Nephron progenitor cell (in vitro differentiated cells): ENCODE data around the gene FCN2.
A peak's percentile ranks its signal among the peaks of the same experiment; 100 is the strongest.

Experiments
- DNase-seq: peaks from one replicate; pipeline ENCODE4 v3.0.0; 2021
- H3K27ac Mint-ChIP-seq: 2 replicates; pipeline ENCODE4 v1.8.0; 2021; ENCODE audit warnings: mild to moderate bottlenecking, moderate library complexity, mixed read lengths
- H3K27me3 Mint-ChIP-seq: 2 replicates; pipeline ENCODE4 v1.8.0; 2021; ENCODE audit warnings: mild to moderate bottlenecking, low read depth, mixed read lengths; ENCODE audit not compliant: poor library complexity
- H3K36me3 Mint-ChIP-seq: 2 replicates; pipeline ENCODE4 v1.8.0; 2021; ENCODE audit warnings: low read depth, mixed read lengths
- H3K4me1 Mint-ChIP-seq: 2 replicates; pipeline ENCODE4 v1.8.0; 2021; ENCODE audit warnings: mixed read lengths
- H3K4me3 Mint-ChIP-seq: 2 replicates; pipeline ENCODE4 v1.8.0; 2021; ENCODE audit warnings: mild to moderate bottlenecking, moderate library complexity, mixed read lengths
- H3K9me3 Mint-ChIP-seq: 2 replicates; pipeline ENCODE4 v1.8.0; 2021; ENCODE audit warnings: mild to moderate bottlenecking, moderate library complexity, mixed read lengths
- CTCF ChIP-seq: fragments of 200-600 bp; sonication (generic); IDR thresholded peaks from 2 replicates; pipeline ENCODE4 v1.5.0; 2021; ENCODE audit warnings: antibody characterized with exemption

Gene FCN2

DNA sequence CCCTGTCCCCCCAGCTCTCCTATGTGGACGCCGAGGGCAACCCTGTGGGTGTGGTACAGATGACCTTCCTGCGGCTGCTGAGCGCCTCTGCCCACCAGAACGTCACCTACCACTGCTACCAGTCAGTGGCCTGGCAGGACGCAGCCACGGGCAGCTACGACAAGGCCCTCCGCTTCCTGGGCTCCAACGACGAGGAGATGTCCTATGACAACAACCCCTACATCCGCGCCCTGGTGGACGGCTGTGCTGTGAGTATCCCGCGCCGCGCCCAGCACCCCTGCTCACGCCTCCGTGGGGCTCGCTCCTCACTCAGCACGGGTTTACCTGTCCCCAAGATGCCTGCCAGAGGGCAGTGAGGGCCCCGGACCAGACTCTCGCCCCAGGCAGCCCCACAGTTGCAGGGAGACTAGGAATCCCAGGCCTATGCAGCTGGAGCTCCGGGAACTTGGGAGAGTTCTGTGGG, 45.6 kb upstream of the FCN2 start:
- DNase-seq, result no peak
- H3K9me3 Mint-ChIP-seq, result no peaks in the 10 kb centered on the region
- no peak overlapping the region for H3K27ac Mint-ChIP-seq
- TF ChIP-seq CTCF, result no peak
- H3K36me3 Mint-ChIP-seq, result peaks cover 5% of the 10 kb centered on the region
- H3K4me1 Mint-ChIP-seq, result peaks cover 4% of the 10 kb centered on the region
- no peaks in the 10 kb centered on the region for H3K27me3 Mint-ChIP-seq
- no peak overlapping the region for H3K4me3 Mint-ChIP-seq

GRCh38 chr9:134835448-134835847, 45.2 kb upstream of the FCN2 start:
- H3K4me3 Mint-ChIP-seq, result no peak overlapping the region
- TF ChIP-seq CTCF, result no peak
- H3K27ac Mint-ChIP-seq, result no peak overlapping the region
- H3K9me3 Mint-ChIP-seq, result no peaks in the 10 kb centered on the region
- peaks cover 4% of the 10 kb centered on the region for H3K4me1 Mint-ChIP-seq
- no peaks in the 10 kb centered on the region for H3K27me3 Mint-ChIP-seq
- no peak for DNase-seq
- peaks cover 5% of the 10 kb centered on the region for H3K36me3 Mint-ChIP-seq

DNA sequence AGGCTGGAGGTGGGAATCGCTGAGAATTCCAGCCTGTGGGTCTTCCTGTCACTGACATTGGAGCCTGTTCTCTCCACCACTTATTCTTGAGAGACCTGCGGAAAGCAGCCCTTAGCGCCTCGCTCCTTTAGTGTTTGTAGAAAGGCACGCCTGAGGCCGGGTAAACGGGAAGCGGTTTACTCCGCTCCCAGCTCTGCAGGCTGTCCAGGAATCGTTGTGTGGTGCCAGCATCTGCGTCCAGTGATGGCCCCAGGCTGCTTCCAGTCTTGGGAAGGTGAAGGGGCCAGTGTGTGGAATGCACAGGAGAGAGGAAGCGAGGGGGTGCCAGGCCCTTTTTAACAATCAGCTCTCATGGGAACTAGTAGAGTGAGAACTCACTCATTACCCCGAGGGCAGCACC, 44.6 kb upstream of the FCN2 start:
- no peak for DNase-seq
- H3K36me3 Mint-ChIP-seq, result peaks cover 5% of the 10 kb centered on the region
- no peaks in the 10 kb centered on the region for H3K27me3 Mint-ChIP-seq
- H3K4me3 Mint-ChIP-seq, result no peak overlapping the region
- no peaks in the 10 kb centered on the region for H3K9me3 Mint-ChIP-seq
- H3K27ac Mint-ChIP-seq, result no peak overlapping the region
- no peak for TF ChIP-seq CTCF
- H3K4me1 Mint-ChIP-seq, result peaks cover 4% of the 10 kb centered on the region

DNA sequence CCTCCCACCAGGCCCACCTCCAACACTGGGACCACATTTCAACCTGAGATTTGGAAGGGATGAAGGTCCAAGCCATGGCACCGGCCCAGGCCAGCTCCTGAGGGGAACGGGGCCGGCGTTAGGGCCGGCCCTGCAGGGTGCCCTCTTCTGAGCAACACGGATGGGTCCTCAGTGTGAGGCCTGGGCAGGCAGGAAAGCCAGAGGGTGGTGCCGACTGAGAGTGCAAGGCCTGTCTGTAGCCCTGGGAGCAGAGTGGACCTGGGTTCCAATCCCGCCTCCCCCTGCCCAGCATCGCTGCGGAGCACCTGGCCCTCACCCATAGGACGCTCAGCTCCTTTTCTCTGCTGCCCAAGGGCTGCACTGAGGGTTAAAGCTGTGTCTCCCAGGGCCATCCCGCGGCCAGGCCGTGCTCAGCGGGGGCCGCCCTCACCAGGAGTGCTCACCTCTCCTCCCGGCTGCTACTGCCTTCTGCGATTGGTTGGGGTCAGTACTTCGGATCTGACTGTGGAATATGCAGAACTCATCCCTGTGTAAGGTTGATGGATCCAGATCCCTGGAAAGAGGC, 44.1 kb upstream of the FCN2 start:
- H3K4me3 Mint-ChIP-seq, result no peak overlapping the region

DNA sequence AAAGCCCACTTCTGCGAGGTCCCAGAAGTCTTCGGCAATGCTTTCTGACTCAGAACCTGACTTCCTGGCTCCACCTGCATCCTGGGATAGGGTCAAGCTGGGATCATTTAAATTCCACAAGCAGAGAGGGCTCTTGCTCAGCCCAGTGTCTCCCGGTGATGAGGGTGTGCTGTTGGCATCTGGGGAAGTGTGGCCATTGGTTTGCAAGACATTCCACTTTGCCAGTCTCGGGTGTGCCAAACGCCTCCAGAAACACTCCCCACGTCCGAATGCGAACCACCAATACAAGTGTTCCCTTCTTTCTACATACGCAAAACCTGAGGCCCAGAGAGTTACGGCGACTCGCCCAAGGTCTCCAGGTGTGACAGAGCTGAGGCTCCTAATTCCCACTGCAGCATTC, 43.1 kb upstream of the FCN2 start:
- Mint-ChIP-seq H3K36me3 (peaks cover 5% of the 10 kb centered on the region), H3K4me3 (no peak overlapping the region), H3K27me3 (no peaks in the 10 kb centered on the region), H3K9me3 (no peaks in the 10 kb centered on the region), H3K4me1 (peaks cover 4% of the 10 kb centered on the region), H3K27ac (peak overlapping the region; percentile 25)
- no peak for DNase-seq
- TF ChIP-seq CTCF, result no peak

More for the DNA sequence above, 44.1 kb upstream of the FCN2 start:
- peaks cover 4% of the 10 kb centered on the region for H3K4me1 Mint-ChIP-seq
- no peaks in the 10 kb centered on the region for H3K9me3 Mint-ChIP-seq
- peaks cover 5% of the 10 kb centered on the region for H3K36me3 Mint-ChIP-seq
- H3K27me3 Mint-ChIP-seq, result no peaks in the 10 kb centered on the region
- no peak for TF ChIP-seq CTCF
- no peak overlapping the region for H3K27ac Mint-ChIP-seq
- DNase-seq, result no peak

- H3K27me3 Mint-ChIP-seq, result no peaks in the 10 kb centered on the region
- no peaks in the 10 kb centered on the region for H3K9me3 Mint-ChIP-seq
- H3K36me3 Mint-ChIP-seq, result peaks cover 11% of the 10 kb centered on the region
- H3K4me1 Mint-ChIP-seq, result peaks cover 4% of the 10 kb centered on the region
- no peak overlapping the region for H3K4me3 Mint-ChIP-seq
- no peak overlapping the region for H3K27ac Mint-ChIP-seq
- TF ChIP-seq CTCF, result no peak
- no peak for DNase-seq
These were observed 41.8 kb upstream of the FCN2 start for GRCh38 chr9:134838651-134839454.
